ENCODE data around the gene ATP5F1D.

The ATP5F1D gene

GRCh38 chr19:1290196-1290702 lies 48.7 kb downstream of the ATP5F1D start:
- DNase-seq = no peak

GRCh38 chr19:1290703-1291651 lies 49.4 kb downstream of the ATP5F1D start:
- DNase-seq = no peak

- DNase-seq = peak in 23 of 58 donors; percentile 7 to 64 (median 24)
Measured at GRCh38 chr19:1291761-1292418, 50.3 kb downstream of the ATP5F1D start.

GRCh38 chr19:1292419-1293151 lies 51.0 kb downstream of the ATP5F1D start:
- no peak for DNase-seq

GRCh38 chr19:1293782-1294604 lies 52.4 kb downstream of the ATP5F1D start:
- DNase-seq = no peak
